HG02571 (cell line): ENCODE data around the gene ABHD10.

Experiments
- ATAC-seq: cut with Tn5 transposase; IDR thresholded peaks from one replicate; pipeline ENCODE4 v1.9.1; 2021; ENCODE audit warnings: mild to moderate bottlenecking, moderate library complexity; ENCODE audit not compliant: unreplicated experiment

The ABHD10 gene

GRCh38 chr3:111963424-111963823 is 15.4 kb upstream of the ABHD10 start:
- no peak for ATAC-seq

GRCh38 chr3:111965484-111965883 is 13.3 kb upstream of the ABHD10 start:
- ATAC-seq = no peak

- ATAC-seq = no peak
Measured at GRCh38 chr3:111967068-111967467, 11.8 kb upstream of the ABHD10 start.

GRCh38 chr3:111967651-111968274 is 11.1 kb upstream of the ABHD10 start:
- peak; percentile 93 for ATAC-seq

GRCh38 chr3:111968319-111969054 is 10.3 kb upstream of the ABHD10 start:
- ATAC-seq = no peak

- no peak for ATAC-seq
Measured at GRCh38 chr3:111970376-111970775, 8.4 kb upstream of the ABHD10 start.

- no peak for ATAC-seq
Measured at GRCh38 chr3:111971533-111972130, 7.2 kb upstream of the ABHD10 start.

GRCh38 chr3:111972891-111973290 is 5.9 kb upstream of the ABHD10 start:
- ATAC-seq = no peak

- no peak for ATAC-seq
Measured at GRCh38 chr3:111975131-111975530, 3.7 kb upstream of the ABHD10 start.

GRCh38 chr3:111976254-111976653 is 2.6 kb upstream of the ABHD10 start:
- no peak for ATAC-seq

- peak; percentile 33 for ATAC-seq
Measured at GRCh38 chr3:111979434-111980038, 710 bp downstream of the ABHD10 start.

GRCh38 chr3:111980716-111981456 is 2.1 kb downstream of the ABHD10 start:
- no peak for ATAC-seq

GRCh38 chr3:111981457-111981763 is 2.6 kb downstream of the ABHD10 start:
- no peak for ATAC-seq

GRCh38 chr3:111984636-111985298 is 5.9 kb downstream of the ABHD10 start:
- no peak for ATAC-seq

- ATAC-seq = no peak
Measured at GRCh38 chr3:111986800-111987199, 8.0 kb downstream of the ABHD10 start.

GRCh38 chr3:111989061-111989678 is 10.3 kb downstream of the ABHD10 start:
- peak; percentile 93 for ATAC-seq

GRCh38 chr3:111993038-111993437 is 14.2 kb downstream of the ABHD10 start:
- ATAC-seq = no peak

GRCh38 chr3:111998636-111999483 is 20.0 kb downstream of the ABHD10 start, which contains the start of gene TAGLN3:
Gene TAGLN3 (plus strand): TSS chr3:111998922. CDS start chr3:111999423, 501 bp downstream.
- ATAC-seq = no peak
